HUES6 (cell line): ENCODE data around the gene FGD4.

Experiments
- H3K27ac ChIP-seq: 2 replicates; pipeline ENCODE4 v1.7.0; 2013; ENCODE audit warnings: low read depth, mild to moderate bottlenecking, low read length, inconsistent platforms
- H3K27me3 ChIP-seq: 2 replicates; pipeline ENCODE4 v1.6.1; 2013; ENCODE audit warnings: low read length; ENCODE audit not compliant: control insufficient read depth, insufficient read depth
- H3K36me3 ChIP-seq: 2 replicates; pipeline ENCODE4 v1.6.1; 2013; ENCODE audit warnings: low read length; ENCODE audit not compliant: control insufficient read depth, insufficient read depth
- H3K4me1 ChIP-seq: 2 replicates; pipeline ENCODE4 v1.6.1; 2013; ENCODE audit warnings: low read length; ENCODE audit not compliant: control insufficient read depth, insufficient read depth
- H3K4me3 ChIP-seq: 2 replicates; pipeline ENCODE4 v1.5.1; 2013; ENCODE audit warnings: low read depth, low read length
- H3K9ac ChIP-seq: one replicate; pipeline ENCODE4 v1.6.1; 2013; ENCODE audit warnings: mild to moderate bottlenecking, low read length
- H3K9me3 ChIP-seq: 2 replicates; pipeline ENCODE4 v1.6.1; 2013; ENCODE audit warnings: low read depth, low read length; ENCODE audit not compliant: control insufficient read depth, insufficient read depth

FGD4 gene

GRCh38 chr12:32542428-32543229 lies 143.3 kb downstream of the FGD4 start:
- Histone ChIP-seq H3K27ac (no peak overlapping the region), H3K4me3 (no peak overlapping the region), H3K9ac (no peak overlapping the region), H3K4me1 (peaks cover 15% of the 10 kb centered on the region), H3K36me3 (no peaks in the 10 kb centered on the region), H3K27me3 (no peaks in the 10 kb centered on the region), H3K9me3 (no peaks in the 10 kb centered on the region)

- Histone ChIP-seq H3K4me1 (peaks cover 27% of the 10 kb centered on the region), H3K9me3 (no peaks in the 10 kb centered on the region), H3K27ac (no peak overlapping the region), H3K4me3 (no peak overlapping the region), H3K9ac (no peak overlapping the region), H3K27me3 (no peaks in the 10 kb centered on the region), H3K36me3 (no peaks in the 10 kb centered on the region)
Observed at GRCh38 chr12:32544893-32545292, 145.5 kb downstream of the FGD4 start.

- Histone ChIP-seq H3K4me1 (peaks cover 22% of the 10 kb centered on the region), H3K9ac (no peak overlapping the region), H3K27me3 (no peaks in the 10 kb centered on the region), H3K9me3 (no peaks in the 10 kb centered on the region), H3K27ac (no peak overlapping the region), H3K36me3 (no peaks in the 10 kb centered on the region), H3K4me3 (no peak overlapping the region)
Observed at GRCh38 chr12:32545413-32545980, 146.1 kb downstream of the FGD4 start.

- Histone ChIP-seq H3K27ac (no peak overlapping the region), H3K9ac (no peak overlapping the region), H3K4me3 (no peak overlapping the region), H3K9me3 (no peaks in the 10 kb centered on the region), H3K27me3 (no peaks in the 10 kb centered on the region), H3K36me3 (no peaks in the 10 kb centered on the region), H3K4me1 (peaks cover 22% of the 10 kb centered on the region)
Observed at GRCh38 chr12:32546272-32546671, 146.9 kb downstream of the FGD4 start.

GRCh38 chr12:32548691-32549281 lies 149.4 kb downstream of the FGD4 start:
- Histone ChIP-seq H3K27me3 (no peaks in the 10 kb centered on the region), H3K4me1 (peaks cover 22% of the 10 kb centered on the region), H3K4me3 (no peak overlapping the region), H3K9me3 (no peaks in the 10 kb centered on the region), H3K36me3 (no peaks in the 10 kb centered on the region), H3K9ac (no peak overlapping the region), H3K27ac (no peak overlapping the region)

- Histone ChIP-seq H3K27me3 (no peaks in the 10 kb centered on the region), H3K9ac (no peak overlapping the region), H3K9me3 (no peaks in the 10 kb centered on the region), H3K27ac (no peak overlapping the region), H3K4me3 (no peak overlapping the region), H3K4me1 (peaks cover 22% of the 10 kb centered on the region), H3K36me3 (no peaks in the 10 kb centered on the region)
Observed at GRCh38 chr12:32549675-32550079, 150.3 kb downstream of the FGD4 start.

GRCh38 chr12:32551058-32551457 lies 151.7 kb downstream of the FGD4 start:
- peaks cover 12% of the 10 kb centered on the region for H3K4me1 ChIP-seq
- no peak overlapping the region for H3K4me3 ChIP-seq
- H3K9me3 ChIP-seq, result no peaks in the 10 kb centered on the region
- no peak overlapping the region for H3K27ac ChIP-seq
- H3K27me3 ChIP-seq, result no peaks in the 10 kb centered on the region
- H3K36me3 ChIP-seq, result no peaks in the 10 kb centered on the region
- H3K9ac ChIP-seq, result no peak overlapping the region

- H3K4me3 ChIP-seq, result no peak overlapping the region
- no peaks in the 10 kb centered on the region for H3K27me3 ChIP-seq
- no peak overlapping the region for H3K9ac ChIP-seq
- H3K9me3 ChIP-seq, result peaks cover 7% of the 10 kb centered on the region; the same call in 1 of the 2 replicates
- H3K27ac ChIP-seq, result no peak overlapping the region; the same call in 1 of the 2 replicates
- H3K36me3 ChIP-seq, result peaks cover 6% of the 10 kb centered on the region
- H3K4me1 ChIP-seq, result peaks cover 11% of the 10 kb centered on the region; the same call in 1 of the 2 replicates
Observed at GRCh38 chr12:32558903-32559302, 159.5 kb downstream of the FGD4 start.

- no peak overlapping the region for H3K4me3 ChIP-seq
- no peak overlapping the region for H3K27ac ChIP-seq
- no peak overlapping the region for H3K9ac ChIP-seq
- H3K36me3 ChIP-seq, result peaks cover 12% of the 10 kb centered on the region
- no peaks in the 10 kb centered on the region for H3K27me3 ChIP-seq
- H3K9me3 ChIP-seq, result peaks cover 10% of the 10 kb centered on the region; the same call in 1 of the 2 replicates
- peaks cover 11% of the 10 kb centered on the region; the same call in 1 of the 2 replicates for H3K4me1 ChIP-seq
Observed at GRCh38 chr12:32559434-32559833, 160.1 kb downstream of the FGD4 start.

GRCh38 chr12:32560520-32560919 lies 161.2 kb downstream of the FGD4 start:
- Histone ChIP-seq H3K27me3 (no peaks in the 10 kb centered on the region), H3K9ac (no peak overlapping the region), H3K27ac (no peak overlapping the region), H3K9me3 (peaks cover 10% of the 10 kb centered on the region; the same call in 1 of the 2 replicates), H3K36me3 (peaks cover 19% of the 10 kb centered on the region), H3K4me1 (peaks cover 11% of the 10 kb centered on the region; the same call in 1 of the 2 replicates), H3K4me3 (no peak overlapping the region)

GRCh38 chr12:32561931-32562341 lies 162.6 kb downstream of the FGD4 start:
- Histone ChIP-seq H3K27me3 (no peaks in the 10 kb centered on the region), H3K27ac (0 out of 2 replicates have a peak overlapping the region, but pooled peaks have one; percentile 21), H3K4me3 (no peak overlapping the region), H3K9me3 (peaks cover 10% of the 10 kb centered on the region; the same call in 1 of the 2 replicates), H3K36me3 (peaks cover 27% of the 10 kb centered on the region), H3K9ac (no peak overlapping the region), H3K4me1 (peaks cover 23% of the 10 kb centered on the region)
